SK-N-MC (cell line): ENCODE measurements around the gene TMEM131.
"Not testable (repeated sequence)": the region's sequence is repeated elsewhere in the genome, so short reads cannot be mapped to it uniquely, and the experiment has no call there.

ENCODE experiments used
- DNase-seq: peaks from one replicate; pipeline ENCODE4 v3.0.0-alpha.2; 2011; ENCODE audit warnings: low read depth, low spot score
- H3K27ac ChIP-seq: fragments of 200-600 bp; sonication (generic); 2 replicates; pipeline ENCODE4 v1.5.1; 2016; ENCODE audit warnings: mixed run types
- H3K36me3 ChIP-seq: fragments of 200-600 bp; sonication (generic); 2 replicates; pipeline ENCODE4 v1.6.1; 2017; ENCODE audit warnings: antibody characterized with exemption, low read length, mixed read lengths; ENCODE audit not compliant: insufficient read depth
- H3K4me3 ChIP-seq: fragments of 200-600 bp; sonication (generic); 2 replicates; pipeline ENCODE4 v1.5.1; 2016
- H3K9ac ChIP-seq: fragments of 200-600 bp; sonication (generic); 2 replicates; pipeline ENCODE4 v1.8.0; 2017; ENCODE audit warnings: mixed run types, mixed read lengths; ENCODE audit not compliant: insufficient read length
- H3K9me3 ChIP-seq: fragments of 200-600 bp; sonication (generic); 2 replicates; pipeline ENCODE4 v1.6.1; 2017; ENCODE audit warnings: low read depth, mild to moderate bottlenecking, antibody characterized with exemption, low read length, moderate library complexity, mixed read lengths
- EZH2 ChIP-seq: fragments of 200-600 bp; sonication (generic); IDR thresholded peaks from one replicate; pipeline ENCODE4 v1.6.1; 2017; ENCODE audit warnings: antibody characterized with exemption
- FOXP2 ChIP-seq: optimal IDR thresholded peaks from 2 replicates; pipeline ENCODE3; 2011; ENCODE audit warnings: mild to moderate bottlenecking, moderate library complexity; ENCODE audit not compliant: insufficient read depth; ENCODE audit errors: extremely low read length, control extremely low read depth
- POLR2AphosphoS5 ChIP-seq: IDR thresholded peaks from 2 replicates; pipeline ENCODE4 v1.6.1; 2012; ENCODE audit warnings: mild to moderate bottlenecking, low read depth, low read length, borderline replicate concordance

Gene TMEM131

DNA sequence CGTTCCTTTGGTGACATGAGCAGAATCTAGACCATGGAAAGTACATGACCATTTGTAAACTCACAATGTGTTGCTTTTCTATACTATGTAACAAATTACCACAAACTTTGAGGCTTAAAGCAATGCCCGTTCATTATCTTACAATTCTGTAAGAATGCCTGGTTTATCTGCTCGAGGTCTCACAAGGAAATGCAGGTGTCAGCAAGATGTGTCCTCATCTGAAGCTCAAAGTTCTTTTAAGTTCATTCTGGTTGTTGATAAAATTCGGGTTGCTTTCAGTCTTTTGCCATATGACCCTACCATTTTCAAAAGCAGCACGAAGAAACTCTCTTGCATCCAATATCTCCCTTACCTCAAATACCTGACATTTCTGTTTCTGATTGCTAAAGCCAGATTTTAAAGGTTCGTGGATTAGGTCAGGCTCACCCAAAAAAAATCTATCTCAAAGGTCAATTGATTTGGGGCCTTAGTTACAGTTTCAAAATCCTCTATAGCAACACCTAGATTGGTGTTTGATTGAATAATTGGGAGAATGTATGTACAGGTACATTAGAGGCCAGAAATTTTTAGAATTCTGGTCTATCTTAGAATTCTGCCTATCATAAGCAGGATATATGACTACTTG is 125.9 kb downstream of the TMEM131 start:
- Histone ChIP-seq H3K4me3 (peak overlapping the region; percentile 50), H3K9ac (no peak overlapping the region), H3K9me3 (no peaks in the 10 kb centered on the region), H3K27ac (no peak overlapping the region), H3K36me3 (no peaks in the 10 kb centered on the region)
- no peak for DNase-seq
- TF ChIP-seq EZH2 (no peak), FOXP2 (no peak), POLR2AphosphoS5 (no peak)

DNA sequence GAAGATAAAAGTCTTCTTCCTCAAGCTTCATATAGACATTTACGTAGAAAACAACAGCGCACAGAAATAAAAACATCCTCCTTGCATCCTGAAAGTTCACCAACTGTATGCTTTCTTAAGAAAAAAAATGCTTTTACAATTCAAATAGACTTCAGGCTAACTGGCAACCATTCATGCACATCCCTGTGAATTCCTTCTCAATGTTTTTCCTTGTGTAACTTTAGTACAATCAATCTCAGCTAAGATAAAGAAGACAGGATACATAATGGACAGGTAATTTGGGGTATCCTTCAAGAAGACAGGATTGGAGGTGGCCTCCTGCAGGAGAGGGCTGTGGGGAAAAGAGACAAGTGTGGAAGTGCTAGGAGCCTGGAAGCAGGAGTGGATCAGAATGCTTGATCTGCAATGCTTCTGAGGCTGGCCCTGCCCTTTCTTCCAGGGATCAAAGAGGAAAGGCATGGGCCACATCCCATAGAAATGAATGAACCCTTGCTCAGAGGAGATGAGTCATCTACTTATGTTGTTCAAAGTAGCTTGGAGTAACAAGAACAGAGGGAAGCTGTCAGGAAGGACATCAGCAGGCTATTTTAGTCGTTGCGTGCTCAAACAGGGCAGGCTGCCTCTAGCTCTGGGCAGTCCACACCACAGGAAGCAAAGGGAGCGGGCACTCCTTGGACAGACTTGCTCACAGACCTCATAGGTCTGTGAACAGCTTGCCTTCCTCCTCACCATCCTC is 126.6 kb downstream of the TMEM131 start:
- Histone ChIP-seq H3K27ac (no peak overlapping the region), H3K9me3 (no peaks in the 10 kb centered on the region), H3K36me3 (no peaks in the 10 kb centered on the region), H3K4me3 (no peak overlapping the region), H3K9ac (no peak overlapping the region)
- TF ChIP-seq EZH2 (no peak), POLR2AphosphoS5 (no peak), FOXP2 (no peak)
- DNase-seq, result no peak

DNA sequence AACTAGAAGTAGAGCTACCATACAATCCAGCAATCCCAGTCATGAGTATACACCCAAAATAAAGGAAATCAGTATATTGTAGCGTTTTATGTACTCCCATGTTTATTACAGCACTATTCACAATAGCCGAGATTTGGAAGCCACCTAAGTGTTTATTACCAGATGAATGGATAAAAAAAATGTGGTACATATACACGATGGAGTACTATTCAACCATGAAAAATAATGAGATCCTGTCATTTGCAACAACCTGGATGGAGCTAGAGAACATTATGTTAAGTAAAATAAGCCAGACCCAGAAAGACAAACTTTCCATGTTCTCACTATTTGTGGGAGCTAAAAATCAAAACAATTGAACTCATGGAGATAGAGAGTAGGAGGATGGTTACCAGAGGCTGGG is 131.9 kb downstream of the TMEM131 start:
- TF ChIP-seq POLR2AphosphoS5 (no peak), EZH2 (no peak), FOXP2 (no peak)
- Histone ChIP-seq H3K36me3 (no peaks in the 10 kb centered on the region), H3K27ac (no peak overlapping the region), H3K9ac (no peak overlapping the region), H3K4me3 (no peak overlapping the region), H3K9me3 (no peaks in the 10 kb centered on the region)
- no peak for DNase-seq

DNA sequence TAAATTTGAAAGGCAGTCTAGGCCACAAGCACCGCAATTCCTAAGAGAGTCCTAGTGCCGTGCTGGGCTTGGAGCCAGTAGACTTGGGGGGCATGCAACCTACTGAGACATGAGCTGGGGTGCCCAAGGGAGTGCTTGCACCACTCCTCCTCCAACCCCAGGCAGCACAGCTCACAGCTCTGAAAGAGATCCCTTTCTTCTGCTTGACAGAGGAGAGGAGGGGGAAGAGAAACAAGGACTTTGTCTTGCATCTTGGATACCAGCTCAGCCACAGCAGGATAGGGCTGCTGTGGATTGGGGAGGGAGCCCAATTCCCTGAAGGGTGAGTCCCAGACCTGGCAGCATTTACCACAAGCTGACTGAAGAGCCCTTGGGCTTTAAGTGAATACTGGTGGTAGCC is 134.6 kb downstream of the TMEM131 start:
- no peak for DNase-seq
- no peaks in the 10 kb centered on the region for H3K9me3 ChIP-seq

DNA sequence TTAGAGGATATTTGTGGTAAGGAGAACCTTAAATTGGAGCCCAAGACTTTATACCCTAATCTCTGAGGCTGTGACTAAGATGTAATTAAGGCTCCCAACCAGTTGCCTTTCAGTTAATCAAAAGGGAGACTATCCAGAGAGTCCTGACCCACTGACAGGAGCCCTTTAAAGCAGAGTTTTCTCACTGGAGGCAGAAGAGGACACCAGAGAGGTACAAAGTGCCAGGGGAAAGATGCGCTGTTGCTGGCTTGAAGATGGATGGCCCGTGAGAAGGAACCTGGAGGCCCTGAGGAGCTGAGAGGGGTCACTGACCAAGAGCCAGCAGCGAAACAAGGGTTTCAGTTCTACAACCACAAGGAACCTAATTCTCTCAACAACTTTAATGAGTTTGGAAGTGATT is 137.3 kb downstream of the TMEM131 start:
- Histone ChIP-seq H3K36me3 (no peaks in the 10 kb centered on the region), H3K27ac (no peak overlapping the region), H3K9me3 (no peaks in the 10 kb centered on the region), H3K9ac (no peak overlapping the region), H3K4me3 (no peak overlapping the region)
- DNase-seq, result no peak
- TF ChIP-seq FOXP2 (no peak), EZH2 (no peak), POLR2AphosphoS5 (no peak)

More for the DNA sequence above, 134.6 kb downstream of the TMEM131 start:
- Histone ChIP-seq H3K27ac (no peak overlapping the region), H3K4me3 (no peak overlapping the region), H3K36me3 (no peaks in the 10 kb centered on the region), H3K9ac (no peak overlapping the region)
- TF ChIP-seq EZH2, result no peak
- TF ChIP-seq POLR2AphosphoS5, result no peak
- no peak for TF ChIP-seq FOXP2

DNA sequence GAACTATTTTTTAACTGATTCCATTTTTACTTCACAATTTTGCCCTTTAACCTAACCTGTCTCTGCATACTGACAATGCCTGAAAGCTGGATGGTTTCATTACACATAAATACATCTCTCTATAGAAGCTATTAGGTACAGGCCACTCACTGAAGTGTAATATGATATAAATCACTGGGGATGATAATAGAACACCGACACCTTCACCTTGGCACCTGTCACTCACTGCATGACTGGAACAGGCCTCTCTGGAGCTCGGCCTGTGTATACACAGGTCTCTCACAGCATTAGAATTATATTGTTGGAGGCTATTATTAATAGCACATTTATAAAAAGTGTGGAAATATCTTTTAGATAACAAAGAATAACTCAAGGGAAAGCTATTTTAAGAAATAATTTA is 138.2 kb downstream of the TMEM131 start:
- Histone ChIP-seq H3K9ac (no peak overlapping the region), H3K36me3 (no peaks in the 10 kb centered on the region), H3K4me3 (no peak overlapping the region), H3K9me3 (no peaks in the 10 kb centered on the region), H3K27ac (no peak overlapping the region)
- no peak for TF ChIP-seq FOXP2
- TF ChIP-seq EZH2, result no peak
- no peak for TF ChIP-seq POLR2AphosphoS5
- DNase-seq, result no peak

DNA sequence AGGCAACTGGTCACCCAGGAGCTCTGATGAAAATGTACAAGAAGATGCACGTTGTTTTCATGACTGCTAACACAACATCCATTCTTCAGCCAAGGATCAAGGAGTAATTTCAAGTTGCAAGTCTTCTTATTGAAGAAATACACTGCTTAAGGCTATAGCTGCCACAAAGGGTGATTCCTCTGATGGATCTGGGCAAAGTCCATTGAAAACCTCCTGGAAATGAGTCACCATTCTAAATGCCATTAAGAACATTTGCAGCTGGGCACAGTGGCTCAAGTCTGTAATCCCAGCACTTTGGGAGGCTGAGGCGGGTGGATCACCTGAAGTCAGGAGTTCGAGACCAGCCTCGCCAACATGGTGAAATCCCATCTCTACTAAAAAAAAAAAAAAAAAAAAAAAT is 142.7 kb downstream of the TMEM131 start:
- H3K9ac ChIP-seq, H3K4me3 ChIP-seq, DNase-seq, H3K27ac ChIP-seq, H3K9me3 ChIP-seq, H3K36me3 ChIP-seq: not testable (repeated sequence)

DNA sequence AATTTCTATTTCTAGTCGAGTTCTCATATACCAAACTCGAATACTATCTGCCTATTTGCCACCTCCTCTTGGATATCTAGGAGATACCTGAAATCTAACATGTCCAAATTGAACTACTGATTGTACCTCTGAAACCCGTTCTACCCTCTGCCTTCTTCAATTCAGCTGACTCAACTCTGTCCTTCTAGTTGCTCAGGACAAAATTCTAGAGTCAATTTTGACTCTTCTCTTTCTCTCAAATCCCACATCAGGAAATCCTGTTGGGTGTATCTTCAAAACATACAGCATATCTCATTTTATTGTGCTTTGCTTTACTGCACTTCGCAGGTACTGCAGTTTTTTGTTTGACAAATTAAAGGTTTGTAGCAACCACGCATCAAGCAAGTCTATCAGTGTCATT is 144.6 kb downstream of the TMEM131 start:
- no peak for DNase-seq
- no peaks in the 10 kb centered on the region for H3K9me3 ChIP-seq
- H3K27ac ChIP-seq, result no peak overlapping the region
- TF ChIP-seq FOXP2 (no peak), EZH2 (no peak), POLR2AphosphoS5 (no peak)
- H3K9ac ChIP-seq, result no peak overlapping the region
- H3K4me3 ChIP-seq, result no peak overlapping the region
- H3K36me3 ChIP-seq, result no peaks in the 10 kb centered on the region
